Stimulated activated memory B cell treated with anti-CD40 and anti-IgM and Interleukin-4, amounts not matched to agents 10 μg/mL and 1 μg/mL and 100 μg/mL, for 72 hours (primary cell): ENCODE results near the gene SP140L.
"Not testable (repeated sequence)": the region's sequence is repeated elsewhere in the genome, so short reads cannot be mapped to it uniquely, and the experiment has no call there.

ENCODE experiments used
- ATAC-seq: fragments of 150-1000 bp; cut with Tn5 transposase; 2 replicates; pipeline ENCODE4 v1.10.0; 2021
- H3K27ac Mint-ChIP-seq: one replicate; pipeline ENCODE4 v1.8.0; 2022; ENCODE audit warnings: mild to moderate bottlenecking, mixed read lengths
- H3K27me3 Mint-ChIP-seq: one replicate; pipeline ENCODE4 v1.8.0; 2022; ENCODE audit warnings: mixed read lengths
- H3K36me3 Mint-ChIP-seq: one replicate; pipeline ENCODE4 v1.8.0; 2022; ENCODE audit warnings: mixed read lengths
- H3K4me1 Mint-ChIP-seq: one replicate; pipeline ENCODE4 v1.8.0; 2022; ENCODE audit warnings: mixed read lengths
- H3K4me3 Mint-ChIP-seq: one replicate; pipeline ENCODE4 v1.8.0; 2022; ENCODE audit warnings: mild to moderate bottlenecking, moderate library complexity, mixed read lengths
- H3K9me3 Mint-ChIP-seq: one replicate; pipeline ENCODE4 v1.8.0; 2022; ENCODE audit warnings: mixed read lengths

The SP140L gene

DNA sequence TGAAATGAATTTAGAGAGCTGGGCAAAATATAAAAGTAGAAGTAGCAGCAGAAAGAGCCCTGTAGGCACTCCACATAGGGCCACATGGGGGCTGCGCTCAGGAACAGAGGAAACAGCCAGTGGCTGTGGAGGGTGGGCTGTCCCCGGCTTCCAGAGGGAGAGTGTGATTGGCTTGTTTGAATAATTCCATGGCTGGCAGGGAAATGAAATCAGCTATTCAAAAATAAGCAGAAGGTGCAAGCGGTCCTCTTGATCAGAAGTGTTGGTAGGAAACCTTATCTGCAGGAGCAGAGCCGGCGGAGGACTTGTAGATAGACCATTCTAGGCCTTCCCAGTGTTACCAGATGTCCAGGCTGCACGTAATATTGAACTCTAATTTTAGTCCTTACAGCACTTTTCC is 71.7 kb downstream of the SP140L start:
- H3K36me3 Mint-ChIP-seq, result peaks cover 85% of the 10 kb centered on the region
- H3K9me3 Mint-ChIP-seq, result not testable (repeated sequence)

DNA sequence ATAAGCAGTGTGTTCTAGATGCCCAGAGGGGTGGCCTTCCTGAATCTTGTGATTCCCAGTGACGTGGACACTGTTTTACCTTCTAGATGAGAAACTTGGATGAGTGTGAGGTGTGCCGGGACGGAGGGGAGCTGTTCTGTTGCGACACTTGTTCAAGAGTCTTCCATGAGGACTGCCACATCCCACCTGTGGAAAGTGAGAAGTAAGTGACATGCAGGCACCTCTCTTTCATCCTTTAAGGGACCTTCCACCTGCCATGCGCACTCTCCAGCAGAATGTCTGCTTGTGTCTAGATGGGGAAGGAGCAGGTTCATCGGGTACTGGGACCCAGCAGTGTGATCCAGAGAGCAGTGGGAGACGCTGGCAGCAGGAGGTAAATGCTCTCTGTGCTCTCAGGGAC is 73.0 kb downstream of the SP140L start:
- H3K27me3 Mint-ChIP-seq, result no peaks in the 10 kb centered on the region
- H3K9me3 Mint-ChIP-seq, result no peaks in the 10 kb centered on the region
- no peak overlapping the region for H3K4me3 Mint-ChIP-seq
- H3K36me3 Mint-ChIP-seq, result peaks cover 85% of the 10 kb centered on the region
- H3K27ac Mint-ChIP-seq, result peak overlapping the region; percentile 6
- ATAC-seq, result no peak
- H3K4me1 Mint-ChIP-seq, result no peaks in the 10 kb centered on the region

More for the DNA sequence above, 71.7 kb downstream of the SP140L start:
- H3K4me3 Mint-ChIP-seq, H3K27me3 Mint-ChIP-seq, H3K4me1 Mint-ChIP-seq, ATAC-seq: not testable (repeated sequence)
- H3K27ac Mint-ChIP-seq, result peak overlapping the region; percentile 53

- Mint-ChIP-seq H3K27me3 (no peaks in the 10 kb centered on the region), H3K36me3 (peaks cover 85% of the 10 kb centered on the region), H3K9me3 (no peaks in the 10 kb centered on the region), H3K27ac (peak overlapping the region; percentile 6), H3K4me1 (no peaks in the 10 kb centered on the region), H3K4me3 (no peak overlapping the region)
- no peak for ATAC-seq
These were observed 73.5 kb downstream of the SP140L start for GRCh38 chr2:230400454-230400853.

DNA sequence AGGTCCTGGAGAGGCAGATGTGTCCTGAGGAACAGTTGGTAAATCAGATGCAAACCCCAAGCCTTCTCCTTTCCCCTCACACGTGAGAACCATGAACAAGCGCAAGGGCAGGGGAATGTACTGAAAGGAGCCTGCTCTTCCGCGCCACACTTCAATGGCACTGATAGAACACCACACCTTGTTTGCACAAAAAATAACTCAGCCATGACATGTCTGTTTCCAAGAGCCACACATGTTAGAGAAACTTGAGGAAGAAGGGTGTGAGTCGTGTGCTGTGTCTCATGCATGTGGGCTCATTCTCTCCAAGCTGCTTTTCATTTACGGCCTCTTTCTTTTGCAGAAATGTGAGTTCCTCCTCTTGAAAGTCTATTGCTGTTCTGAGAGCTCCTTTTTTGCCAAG is 74.0 kb downstream of the SP140L start:
- H3K27me3 Mint-ChIP-seq, H3K4me3 Mint-ChIP-seq, H3K27ac Mint-ChIP-seq, H3K4me1 Mint-ChIP-seq, H3K9me3 Mint-ChIP-seq, ATAC-seq: not testable (repeated sequence)
- H3K36me3 Mint-ChIP-seq, result peaks cover 85% of the 10 kb centered on the region

- Mint-ChIP-seq H3K27me3 (no peaks in the 10 kb centered on the region), H3K36me3 (peaks cover 72% of the 10 kb centered on the region), H3K9me3 (no peaks in the 10 kb centered on the region), H3K27ac (no peak overlapping the region), H3K4me3 (no peak overlapping the region), H3K4me1 (peaks cover 6% of the 10 kb centered on the region)
- no peak for ATAC-seq
These were observed 76.8 kb downstream of the SP140L start for GRCh38 chr2:230403746-230404145.

- H3K4me1 Mint-ChIP-seq, result peaks cover 17% of the 10 kb centered on the region
- H3K36me3 Mint-ChIP-seq, result peaks cover 60% of the 10 kb centered on the region
- H3K4me3 Mint-ChIP-seq, result no peak overlapping the region
- H3K9me3 Mint-ChIP-seq, result no peaks in the 10 kb centered on the region
- H3K27me3 Mint-ChIP-seq, result no peaks in the 10 kb centered on the region
- no peak for ATAC-seq
- H3K27ac Mint-ChIP-seq, result peak overlapping the region; percentile 27
These were observed 78.8 kb downstream of the SP140L start for GRCh38 chr2:230405824-230406223.

DNA sequence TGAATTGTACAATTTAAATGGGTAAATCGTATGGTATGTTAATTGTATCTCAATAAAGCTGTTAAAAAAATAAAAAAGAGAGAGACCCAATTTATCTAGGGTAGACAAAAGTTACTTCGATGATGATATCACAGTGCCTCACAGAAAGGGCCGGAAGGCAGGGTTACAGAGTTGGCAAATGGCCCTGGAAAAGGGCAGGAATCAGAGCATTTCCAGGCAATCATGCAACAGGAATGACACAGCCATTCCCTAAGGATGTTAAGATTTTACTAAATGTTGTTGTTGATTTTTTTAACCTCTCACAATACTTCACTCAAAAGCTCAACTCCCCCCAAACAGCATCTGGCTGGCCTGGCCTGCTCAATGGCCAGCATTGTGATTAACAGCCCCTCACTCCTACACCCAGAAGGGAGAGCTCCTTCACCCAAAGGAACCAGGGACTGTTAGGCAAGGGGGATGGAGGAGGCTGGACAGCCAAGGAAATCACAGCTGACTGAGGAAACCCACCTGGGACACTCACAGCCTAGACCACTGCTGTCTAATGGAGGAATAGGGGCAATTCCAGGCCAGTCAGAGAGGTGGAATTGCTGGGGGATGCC is 81.3 kb downstream of the SP140L start:
- Mint-ChIP-seq H3K9me3 (no peaks in the 10 kb centered on the region), H3K4me1 (peaks cover 36% of the 10 kb centered on the region), H3K27ac (peak overlapping the region; percentile 32), H3K4me3 (no peak overlapping the region), H3K27me3 (no peaks in the 10 kb centered on the region), H3K36me3 (peaks cover 41% of the 10 kb centered on the region)
- no peak for ATAC-seq

GRCh38 chr2:230409316-230409715 is 82.3 kb downstream of the SP140L start:
- H3K27ac Mint-ChIP-seq, result peak overlapping the region; percentile 32
- H3K4me3 Mint-ChIP-seq, result not testable (repeated sequence)

GRCh38 chr2:230410263-230410662 is 83.3 kb downstream of the SP140L start:
- Mint-ChIP-seq H3K27ac (peak overlapping the region; percentile 98), H3K27me3 (no peaks in the 10 kb centered on the region), H3K4me1 (peaks cover 55% of the 10 kb centered on the region), H3K4me3 (no peak overlapping the region), H3K9me3 (no peaks in the 10 kb centered on the region), H3K36me3 (peaks cover 22% of the 10 kb centered on the region)
- no peak for ATAC-seq

More at GRCh38 chr2:230409316-230409715, 82.3 kb downstream of the SP140L start:
- H3K9me3 Mint-ChIP-seq, ATAC-seq, H3K27me3 Mint-ChIP-seq: not testable (repeated sequence)
- H3K36me3 Mint-ChIP-seq, result peaks cover 31% of the 10 kb centered on the region
- peaks cover 46% of the 10 kb centered on the region for H3K4me1 Mint-ChIP-seq

- H3K36me3 Mint-ChIP-seq, result peaks cover 14% of the 10 kb centered on the region
- no peak for ATAC-seq
- H3K9me3 Mint-ChIP-seq, result no peaks in the 10 kb centered on the region
- no peaks in the 10 kb centered on the region for H3K27me3 Mint-ChIP-seq
- H3K4me1 Mint-ChIP-seq, result peaks cover 63% of the 10 kb centered on the region
- peak overlapping the region; percentile 93 for H3K4me3 Mint-ChIP-seq
- peak overlapping the region; percentile 98 for H3K27ac Mint-ChIP-seq
These were observed 84.0 kb downstream of the SP140L start for GRCh38 chr2:230410861-230411569.

DNA sequence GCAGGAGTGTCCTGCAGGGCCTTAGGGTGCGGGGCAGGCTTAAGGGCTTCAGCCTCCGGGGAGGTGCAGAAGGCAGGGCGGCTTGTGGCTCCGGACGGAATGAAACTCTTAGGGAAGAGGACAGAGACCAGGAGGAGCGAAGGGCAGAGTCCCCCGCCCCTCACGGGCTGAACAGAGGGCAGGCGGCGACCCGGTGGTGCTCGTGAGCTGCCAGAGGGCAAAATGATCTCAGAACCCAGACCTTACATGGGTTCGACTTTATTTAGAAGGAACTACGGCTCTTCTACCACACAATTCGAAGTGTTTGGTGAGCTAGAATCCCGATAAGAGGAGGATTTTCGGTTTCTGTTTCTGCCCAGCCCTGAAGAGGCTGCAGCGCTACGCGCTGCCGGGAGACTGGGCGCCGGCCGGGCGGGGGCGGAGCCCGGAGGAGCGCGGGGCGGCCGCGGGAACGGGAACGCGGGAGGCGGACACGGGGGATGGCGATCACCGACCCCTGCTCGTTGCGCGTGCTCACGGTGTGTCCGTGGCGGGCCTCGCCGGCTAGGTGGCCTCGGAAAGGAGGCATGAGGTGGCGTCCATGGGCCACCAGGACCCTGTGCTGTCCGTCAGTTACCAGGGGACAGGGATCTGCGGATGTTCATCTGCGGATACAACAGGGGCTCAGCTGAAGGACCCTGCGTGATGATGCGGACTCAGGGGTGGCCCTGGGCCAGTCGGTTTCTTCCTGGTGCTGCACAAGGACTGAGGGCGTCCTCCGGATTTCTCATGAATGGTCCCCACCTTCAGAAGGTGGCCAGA is 84.8 kb downstream of the SP140L start:
- H3K27ac Mint-ChIP-seq, result peak overlapping the region; percentile 98
- H3K4me1 Mint-ChIP-seq, result peaks cover 64% of the 10 kb centered on the region
- peak; percentile 79 for ATAC-seq
- H3K27me3 Mint-ChIP-seq, result no peaks in the 10 kb centered on the region
- H3K36me3 Mint-ChIP-seq, result peaks cover 7% of the 10 kb centered on the region
- H3K4me3 Mint-ChIP-seq, result peak overlapping the region; percentile 93
- no peaks in the 10 kb centered on the region for H3K9me3 Mint-ChIP-seq

- H3K4me1 Mint-ChIP-seq, result peaks cover 64% of the 10 kb centered on the region
- H3K27me3 Mint-ChIP-seq, result no peaks in the 10 kb centered on the region
- no peak for ATAC-seq
- peak overlapping the region; percentile 93 for H3K4me3 Mint-ChIP-seq
- H3K27ac Mint-ChIP-seq, result peak overlapping the region; percentile 98
- peaks cover 1% of the 10 kb centered on the region for H3K36me3 Mint-ChIP-seq
- no peaks in the 10 kb centered on the region for H3K9me3 Mint-ChIP-seq
These were observed 85.3 kb downstream of the SP140L start for GRCh38 chr2:230412371-230412711.

DNA sequence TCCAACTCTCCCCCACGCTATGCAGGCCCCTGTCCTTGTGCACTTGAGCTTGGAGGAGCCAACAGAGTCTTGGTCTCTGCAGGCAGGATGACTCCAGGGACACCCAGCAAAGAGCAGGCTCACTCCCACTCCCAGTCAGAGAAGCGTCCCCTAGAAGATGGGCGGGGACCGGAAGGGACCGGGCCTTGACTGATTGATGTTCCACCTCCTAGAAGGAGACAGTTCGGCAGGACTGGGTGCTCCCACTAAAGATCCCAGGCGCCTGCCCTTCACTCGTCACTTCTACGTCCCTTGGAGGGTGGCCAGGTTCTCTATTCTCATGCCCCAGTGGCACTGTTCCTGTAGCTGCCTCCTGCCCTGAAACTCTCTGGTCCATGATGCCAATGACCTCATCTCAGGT is 85.9 kb downstream of the SP140L start:
- peak overlapping the region; percentile 93 for H3K4me3 Mint-ChIP-seq
- H3K9me3 Mint-ChIP-seq, result no peaks in the 10 kb centered on the region
- peaks cover 64% of the 10 kb centered on the region for H3K4me1 Mint-ChIP-seq
- H3K27ac Mint-ChIP-seq, result peak overlapping the region; percentile 98
- ATAC-seq, result no peak
- H3K36me3 Mint-ChIP-seq, result no peaks in the 10 kb centered on the region
- H3K27me3 Mint-ChIP-seq, result no peaks in the 10 kb centered on the region

- no peak overlapping the region for H3K4me3 Mint-ChIP-seq
- no peaks in the 10 kb centered on the region for H3K27me3 Mint-ChIP-seq
- peaks cover 5% of the 10 kb centered on the region for H3K36me3 Mint-ChIP-seq
- peaks cover 65% of the 10 kb centered on the region for H3K4me1 Mint-ChIP-seq
- peak overlapping the region; percentile 98 for H3K27ac Mint-ChIP-seq
- H3K9me3 Mint-ChIP-seq, result no peaks in the 10 kb centered on the region
- no peak for ATAC-seq
These were observed 86.5 kb downstream of the SP140L start for GRCh38 chr2:230413479-230413878.

DNA sequence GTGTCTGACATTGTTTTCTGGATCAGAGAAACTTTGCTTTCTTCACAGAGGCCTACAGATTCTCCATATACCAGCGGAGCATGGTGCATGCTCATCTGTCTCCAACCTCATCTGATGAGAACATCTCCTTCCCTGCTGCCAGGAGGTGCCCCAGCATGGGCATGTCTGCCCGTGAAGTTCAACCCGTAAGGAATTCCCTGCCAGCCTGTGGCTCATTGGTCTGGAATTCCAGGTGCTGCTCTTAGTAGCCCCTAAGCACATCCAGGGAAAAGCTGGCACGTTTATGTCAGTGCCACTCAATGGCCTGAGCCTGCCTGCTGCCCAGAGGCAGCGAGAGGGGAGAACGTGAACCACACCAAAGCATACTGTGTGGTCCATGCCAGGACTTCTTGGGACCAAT is 87.3 kb downstream of the SP140L start:
- Mint-ChIP-seq H3K4me3 (no peak overlapping the region), H3K27me3 (no peaks in the 10 kb centered on the region), H3K27ac (peak overlapping the region; percentile 98), H3K36me3 (peaks cover 13% of the 10 kb centered on the region), H3K4me1 (peaks cover 67% of the 10 kb centered on the region), H3K9me3 (no peaks in the 10 kb centered on the region)
- ATAC-seq, result no peak
